ENCODE data around the gene VEGFD. TPM values are rescaled to one million over a fixed set of nuclear protein-coding genes. Genes with fewer than 3 reads are reported as not detected.

The VEGFD gene
- total and polyA plus RNA-seq, 2 of the 13 experiments (the other 11 are each of a cell fraction or from before 2014, with no cell fraction given), result 0.11 to 0.35 TPM

DNA sequence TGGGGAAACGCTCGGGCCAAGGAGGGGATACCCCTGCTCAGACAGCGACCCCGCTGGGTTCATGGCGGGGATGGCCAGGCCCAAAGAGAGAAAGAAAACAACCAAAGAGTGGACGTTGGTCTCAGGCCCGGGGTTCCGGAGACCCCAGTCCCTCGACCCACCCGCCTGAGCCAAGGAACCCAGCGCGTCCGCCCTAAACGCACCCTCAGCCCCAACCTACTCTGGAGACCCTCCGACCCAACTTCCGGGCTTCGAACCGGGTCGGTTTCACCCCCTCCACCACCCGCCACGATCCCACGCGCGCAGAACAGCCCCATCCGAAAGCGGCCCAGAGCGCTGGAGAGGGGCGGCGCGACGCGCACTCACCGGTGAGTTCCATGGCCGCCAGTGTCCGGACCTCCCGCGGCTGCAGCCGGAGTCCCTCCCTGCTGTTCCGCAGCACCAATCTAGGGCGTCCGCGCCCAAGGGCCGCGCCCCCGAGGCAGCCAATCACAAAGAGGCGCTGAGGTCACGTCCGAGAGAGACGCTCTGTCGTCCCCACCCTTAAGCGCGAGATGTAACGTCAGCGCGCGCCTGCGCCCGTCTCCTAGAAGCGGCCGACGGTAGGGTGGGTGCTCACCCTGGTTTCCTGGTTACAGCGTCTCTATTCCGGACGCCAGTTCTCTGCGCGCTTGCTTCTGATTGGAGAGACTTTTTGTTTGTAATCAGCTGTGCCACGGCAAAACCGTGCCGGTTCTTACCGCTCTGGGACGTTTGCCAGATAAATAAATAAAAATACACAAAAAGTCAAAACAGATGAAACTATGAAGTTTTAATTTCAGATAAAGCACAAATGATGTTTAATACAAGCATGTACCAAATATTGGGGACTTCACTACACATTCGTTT, 48.8 kb downstream of the VEGFD start, which contains the start of gene PIGA (continued):
- TF ChIP-seq ZHX2 (IDR thresholded peaks at IDR 0.05; ENCODE audit: low read depth) (peak; percentile 84), ZHX2 (CRISPR knock-in tag; IDR thresholded peaks at IDR 0.05; ENCODE audit: borderline replicate concordance) (no peak), ATF1 (CRISPR knock-in tag; IDR thresholded peaks at IDR 0.05) (peak; percentile 85), KMT2B (CRISPR knock-in tag; IDR thresholded peaks at IDR 0.05) (peak; percentile 49; the same call in 1 of the 2 replicates), NFKB2 (CRISPR knock-in tag; IDR thresholded peaks at IDR 0.05; ENCODE audit: borderline replicate concordance) (peak; percentile 25; the same call in 1 of the 2 replicates), NRL (CRISPR knock-in tag; IDR thresholded peaks at IDR 0.05; ENCODE audit: borderline replicate concordance) (peak; percentile 53; the same call in 1 of the 2 replicates), MIER2 (CRISPR knock-in tag; IDR thresholded peaks at IDR 0.05) (no peak), ZNF598 (CRISPR knock-in tag; IDR thresholded peaks at IDR 0.05; ENCODE audit: borderline replicate concordance) (peak; percentile 47; the same call in 1 of the 2 replicates), GABPB1 (CRISPR knock-in tag; IDR thresholded peaks at IDR 0.05) (peak; percentile 90), ZNF33B (CRISPR knock-in tag; IDR thresholded peaks at IDR 0.05) (0 out of 2 replicates have a peak, but pooled peaks have one; percentile 66), PHF8 (CRISPR knock-in tag; IDR thresholded peaks at IDR 0.05) (peak; percentile 77), ZNF33A (CRISPR knock-in tag; IDR thresholded peaks at IDR 0.05; ENCODE audit: borderline replicate concordance) (no peak), RFX5 (IDR thresholded peaks at IDR 0.05; ENCODE audit: low read depth, low read length) (peak; percentile 41; the same call in 1 of the 2 replicates), ZNF501 (CRISPR knock-in tag; IDR thresholded peaks at IDR 0.05) (0 out of 2 replicates have a peak, but pooled peaks have one; percentile 38), KMT2A (CRISPR knock-in tag; IDR thresholded peaks at IDR 0.05) (0 out of 2 replicates have a peak, but pooled peaks have one; percentile 45), KLF11 (CRISPR knock-in tag; IDR thresholded peaks at IDR 0.05) (peak; percentile 75; the same call in 1 of the 2 replicates)
- TF ChIP-seq, protein P1, sequence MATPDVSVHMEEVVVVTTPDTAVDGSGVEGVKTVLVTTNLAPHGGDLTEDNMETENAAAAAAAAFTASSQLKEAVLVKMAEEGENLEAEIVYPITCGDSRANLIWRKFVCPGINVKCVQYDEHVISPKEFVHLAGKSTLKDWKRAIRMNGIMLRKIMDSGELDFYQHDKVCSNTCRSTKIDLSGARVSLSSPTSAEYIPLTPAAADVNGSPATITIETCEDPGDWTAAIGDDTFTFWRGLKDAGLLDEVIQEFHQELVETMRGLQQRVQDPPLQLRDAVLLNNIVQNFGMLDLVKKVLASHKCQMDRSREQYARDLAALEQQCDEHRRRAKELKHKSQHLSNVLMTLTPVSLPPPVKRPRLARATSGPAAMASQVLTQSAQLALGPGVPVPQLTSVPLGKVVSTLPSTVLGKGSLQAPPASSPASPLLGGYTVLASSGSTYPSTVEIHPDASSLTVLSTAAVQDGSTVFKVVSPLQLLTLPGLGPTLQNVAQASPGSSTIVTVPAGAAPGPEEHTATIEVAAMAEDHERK (CRISPR knock-in tag; IDR thresholded peaks at IDR 0.05; ENCODE audit: low read depth), result peak; percentile 63; the same call in 1 of the 2 replicates
- TF ChIP-seq, protein P2, sequence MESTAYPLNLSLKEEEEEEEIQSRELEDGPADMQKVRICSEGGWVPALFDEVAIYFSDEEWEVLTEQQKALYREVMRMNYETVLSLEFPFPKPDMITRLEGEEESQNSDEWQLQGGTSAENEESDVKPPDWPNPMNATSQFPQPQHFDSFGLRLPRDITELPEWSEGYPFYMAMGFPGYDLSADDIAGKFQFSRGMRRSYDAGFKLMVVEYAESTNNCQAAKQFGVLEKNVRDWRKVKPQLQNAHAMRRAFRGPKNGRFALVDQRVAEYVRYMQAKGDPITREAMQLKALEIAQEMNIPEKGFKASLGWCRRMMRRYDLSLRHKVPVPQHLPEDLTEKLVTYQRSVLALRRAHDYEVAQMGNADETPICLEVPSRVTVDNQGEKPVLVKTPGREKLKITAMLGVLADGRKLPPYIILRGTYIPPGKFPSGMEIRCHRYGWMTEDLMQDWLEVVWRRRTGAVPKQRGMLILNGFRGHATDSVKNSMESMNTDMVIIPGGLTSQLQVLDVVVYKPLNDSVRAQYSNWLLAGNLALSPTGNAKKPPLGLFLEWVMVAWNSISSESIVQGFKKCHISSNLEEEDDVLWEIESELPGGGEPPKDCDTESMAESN (CRISPR knock-in tag; conservative IDR thresholded peaks at IDR 0.05), result 0 out of 2 replicates have a peak, but pooled peaks have one; percentile 51
